ENCODE data around the gene MAP3K5. TPM values are rescaled to one million over a fixed set of nuclear protein-coding genes. Genes with fewer than 3 reads are reported as not detected.

Gene MAP3K5
- total and polyA plus RNA-seq, 7 donors: 7.4 to 17.8 (median 9.4) TPM

DNA sequence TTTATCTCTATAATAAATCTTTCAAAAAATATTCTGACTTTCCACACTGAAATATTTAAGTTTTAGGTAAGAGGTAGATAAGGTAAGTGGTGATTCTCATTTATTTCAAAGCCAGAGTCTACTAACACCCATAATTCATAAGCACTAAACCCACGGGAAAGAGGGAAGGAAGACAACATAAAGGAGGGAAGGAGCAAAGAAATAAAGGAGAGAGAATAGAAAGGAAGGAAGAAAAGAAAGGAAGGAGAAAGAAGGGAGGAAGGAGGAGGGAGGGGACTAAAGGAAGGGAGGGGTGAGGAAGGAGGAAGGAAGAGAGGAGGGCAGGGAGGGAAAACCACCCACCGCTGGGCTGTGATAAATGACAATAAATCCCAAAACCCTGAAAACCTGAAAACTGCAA, 25.2 kb downstream of the MAP3K5 start:
- DNase-seq: no peak
- Histone ChIP-seq H3K27ac (no peak overlapping the region), H3K4me1 (peaks cover 0 to 17% (median 9%) of the 10 kb centered on the region in 4 donors), H3K27me3 (no peaks in the 10 kb centered on the region), H3K9me3 (no peaks in the 10 kb centered on the region), H3K36me3 (no peaks in the 10 kb centered on the region), H3K4me3 (no peak overlapping the region)
- no peak for TF ChIP-seq CTCF (IDR thresholded peaks at IDR 0.05)
- WGBS, 2 donors: 55 to 65% methylated on average over 2 of the region's 2 CpGs
- intact Hi-C loops (cut with DNase I): no loop called here

- Histone ChIP-seq H3K9me3 (no peaks in the 10 kb centered on the region), H3K4me3 (no peak overlapping the region), H3K27ac (no peak overlapping the region), H3K36me3 (no peaks in the 10 kb centered on the region), H3K27me3 (no peaks in the 10 kb centered on the region), H3K4me1 (peaks cover 0 to 25% (median 17%) of the 10 kb centered on the region in 4 donors)
- WGBS, 2 donors: 69 to 83% methylated on average over 3 of the region's 3 CpGs
- no peak for DNase-seq
- intact Hi-C loops (cut with DNase I): no loop called here
- TF ChIP-seq CTCF (IDR thresholded peaks at IDR 0.05) (no peak), POLR2A (IDR thresholded peaks at IDR 0.05) (no peak), POLR2AphosphoS5 (IDR thresholded peaks at IDR 0.05) (no peak), EP300 (IDR thresholded peaks at IDR 0.05) (no peak)
Observed at GRCh38 chr6:136766274-136766673, 26.0 kb downstream of the MAP3K5 start.

DNA sequence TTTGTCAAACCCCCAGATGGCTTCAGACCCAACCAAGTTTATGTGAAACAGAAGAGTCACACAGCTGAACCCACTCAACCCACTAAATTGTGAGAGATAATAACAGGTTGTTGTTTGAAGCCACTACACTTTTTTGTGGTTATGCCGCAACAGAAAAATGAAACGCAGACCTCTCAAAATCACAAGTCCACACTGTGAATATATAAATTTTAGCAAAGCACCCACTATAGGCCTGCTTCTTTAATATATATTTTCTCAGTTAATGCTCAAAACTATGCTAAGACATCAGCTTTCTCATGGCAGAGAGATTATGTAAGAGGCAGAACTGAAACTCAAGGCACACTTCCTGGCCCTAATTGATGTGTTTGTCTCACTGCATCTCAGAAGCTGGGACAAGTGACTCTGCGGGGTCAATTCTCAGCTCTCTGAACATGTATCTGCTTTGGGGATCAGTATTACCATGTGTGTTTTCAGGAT, 27.7 kb downstream of the MAP3K5 start:
- intact Hi-C loops (cut with DNase I): no loop called here
- Histone ChIP-seq H3K27me3 (no peaks in the 10 kb centered on the region), H3K9me3 (no peaks in the 10 kb centered on the region), H3K27ac (no peak overlapping the region), H3K4me1 (peaks cover 0 to 32% (median 21%) of the 10 kb centered on the region in 4 donors), H3K4me3 (no peak overlapping the region), H3K36me3 (no peaks in the 10 kb centered on the region)
- WGBS, 2 donors: 54 to 87% methylated on average over 3 of the region's 3 CpGs
- TF ChIP-seq POLR2AphosphoS5 (IDR thresholded peaks at IDR 0.05) (no peak), POLR2A (IDR thresholded peaks at IDR 0.05) (no peak), CTCF (IDR thresholded peaks at IDR 0.05) (no peak), EP300 (IDR thresholded peaks at IDR 0.05) (no peak)
- no peak for DNase-seq

- no peak for TF ChIP-seq EP300 (IDR thresholded peaks at IDR 0.05)
- no peak for TF ChIP-seq POLR2AphosphoS5 (IDR thresholded peaks at IDR 0.05)
- no peak for TF ChIP-seq POLR2A (IDR thresholded peaks at IDR 0.05)
- no peak for TF ChIP-seq CTCF (IDR thresholded peaks at IDR 0.05)
- Histone ChIP-seq H3K4me3 (no peak overlapping the region), H3K9me3 (no peaks in the 10 kb centered on the region), H3K27ac (no peak overlapping the region), H3K36me3 (no peaks in the 10 kb centered on the region), H3K27me3 (no peaks in the 10 kb centered on the region), H3K4me1 (peaks cover 0 to 32% (median 21%) of the 10 kb centered on the region in 4 donors)
- no peak for DNase-seq
- WGBS, 2 donors: 88 to 93% methylated on average over 5 of the region's 5 CpGs
- intact Hi-C loops (cut with DNase I): no loop called here
Observed at GRCh38 chr6:136763716-136764516, 28.4 kb downstream of the MAP3K5 start.

Measured in sigmoid colon (tissue), 7 donors.